GM12878 (cell line): Measurements from ENCODE around the gene C19orf81. TPM values are rescaled to one million over a fixed set of nuclear protein-coding genes. Genes with fewer than 3 reads are reported as not detected.

Source experiments
- ATAC-seq: fragments of 200-7000 bp; cut with Tn5 transposase; 3 replicates; pipeline ENCODE4 v1.9.1; 2020; ENCODE audit warnings: mild to moderate bottlenecking, moderate library complexity
- BruUV-seq: library from RNA; stranded (reverse); fragments of 400-500 nt; replicated peaks from 2 replicates; lab custom pipeline; 2021; lab: Mats Ljungman, UMichigan
- CTCF ChIA-PET: fragments of 300-600 bp; sonication (Branson Sonifier 250); formaldehyde crosslinking; extraction: SDS; loops from one replicate; lab custom pipeline; 2021; ENCODE audit warnings: inconsistent platforms; lab: Yijun Ruan, JAX
- POLR2A ChIA-PET: fragments of 350-600 bp; formaldehyde crosslinking; extraction: SDS; loops from one replicate; lab custom pipeline; 2021; ENCODE audit warnings: inconsistent platforms; lab: Charles Lee
- RAD21 ChIA-PET: fragments of 300-600 bp; sonication (Branson Sonifier 250); formaldehyde crosslinking; loops from one replicate; lab custom pipeline; 2023; ENCODE audit warnings: antibody characterized with exemption; ENCODE audit not compliant: unreplicated experiment; lab: Charles Lee
- SMC1A ChIA-PET: fragments of 300-600 bp; sonication (Branson Sonifier 250); formaldehyde crosslinking; loops from one replicate; lab custom pipeline; 2023; ENCODE audit not compliant: unreplicated experiment, uncharacterized antibody; lab: Charles Lee
- DNase-seq: peaks from one replicate; pipeline ENCODE4 v3.0.0-alpha.2; 2011; ENCODE audit warnings: low read depth, low spot score
- FAIRE-seq: peaks from 3 replicates; lab custom pipeline; 2011; peaks lifted over from hg19 to GRCh38; lab: Jason Lieb, UNC
- H2AFZ ChIP-seq: 2 replicates; pipeline ENCODE4 v1.6.0; 2011; ENCODE audit warnings: low read depth, low read length, control low read depth; ENCODE audit not compliant: control insufficient read depth
- H3K27ac ChIP-seq: 2 replicates; pipeline ENCODE4 v1.5.1; 2011; ENCODE audit warnings: control low read depth; ENCODE audit not compliant: control insufficient read depth, insufficient read depth
- H3K27me3 ChIP-seq, 2 experiments: replicated peaks in 1 of 2; 2 replicates each; pipeline versions ENCODE4 v1.6.0 to v1.6.1; 2011; ENCODE audit warnings: low read length in 1 of 2; ENCODE audit not compliant: control insufficient read depth in 2 of 2, insufficient read depth in 2 of 2
- H3K36me3 ChIP-seq, 2 experiments: 2 replicates each; pipeline ENCODE4 v1.5.1; 2011; ENCODE audit warnings: low read length in 1 of 2; ENCODE audit not compliant: control insufficient read depth in 2 of 2, insufficient read depth in 2 of 2
- H3K4me1 ChIP-seq: 2 replicates; pipeline ENCODE4 v1.6.1; 2011; ENCODE audit warnings: mild to moderate bottlenecking, low read length, moderate library complexity, mixed read lengths; ENCODE audit not compliant: control insufficient read depth, insufficient read depth
- H3K4me2 ChIP-seq: 2 replicates; pipeline ENCODE4 v1.6.0; 2011; ENCODE audit warnings: control low read depth; ENCODE audit not compliant: control insufficient read depth, insufficient read depth
- H3K4me3 ChIP-seq: fragments of 200-600 bp; sonication (generic); 2 replicates; pipeline ENCODE4 v1.5.1; 2016
- H3K79me2 ChIP-seq: 2 replicates; pipeline ENCODE4 v1.6.0; 2011; ENCODE audit warnings: low read length; ENCODE audit not compliant: control insufficient read depth, insufficient read depth
- H3K9ac ChIP-seq: 2 replicates; pipeline ENCODE4 v1.8.0; 2011; ENCODE audit warnings: low read length, control low read depth, mixed read lengths; ENCODE audit not compliant: control insufficient read depth, insufficient read depth
- H3K9me3 ChIP-seq: replicated peaks from 3 replicates; pipeline ENCODE4 v1.5.1; 2011; ENCODE audit warnings: mild to moderate bottlenecking, low read length; ENCODE audit not compliant: control insufficient read depth, insufficient read depth
- H4K20me1 ChIP-seq: 2 replicates; pipeline ENCODE4 v1.6.0; 2011; ENCODE audit not compliant: control insufficient read depth, insufficient read depth
- BMI1 ChIP-seq: fragments of 450-650 bp; IDR thresholded peaks from 2 replicates; pipeline ENCODE4 v1.6.1; 2016; ENCODE audit warnings: mild to moderate bottlenecking, moderate library complexity, borderline replicate concordance
- CHD4 ChIP-seq: fragments of 200-600 bp; sonication (generic); IDR thresholded peaks from 2 replicates; pipeline ENCODE4 v1.6.1; 2016; ENCODE audit warnings: mild to moderate bottlenecking
- EP300 ChIP-seq, 2 experiments: fragments of 150-350 bp in 1 of 2; IDR thresholded peaks; 2 replicates each; pipeline ENCODE4 v1.6.1; 2011 to 2012; ENCODE audit warnings: low read depth in 2 of 2, low read length in 2 of 2, borderline replicate concordance in 1 of 2, improper control_type of control experiment in 1 of 2, inconsistent platforms in 1 of 2; ENCODE audit not compliant: control insufficient read depth in 1 of 2
- ESRRA ChIP-seq: IDR thresholded peaks from 2 replicates; pipeline ENCODE4 v1.6.1; 2012; ENCODE audit warnings: mild to moderate bottlenecking, low read length, improper control_type of control experiment
- LARP7 ChIP-seq: fragments of 450-650 bp; IDR thresholded peaks from 2 replicates; pipeline ENCODE4 v1.6.1; 2017; ENCODE audit warnings: mild to moderate bottlenecking
- MTA3 ChIP-seq: IDR thresholded peaks from 2 replicates; pipeline ENCODE4 v1.6.1; 2012; ENCODE audit warnings: low read length, inconsistent platforms, borderline replicate concordance
- MYB ChIP-seq: fragments of 150-350 bp; IDR thresholded peaks from 2 replicates; pipeline ENCODE4 v1.6.1; 2014; ENCODE audit warnings: mild to moderate bottlenecking, low read depth, low read length, borderline replicate concordance
- NBN ChIP-seq: fragments of 450-650 bp; IDR thresholded peaks from 2 replicates; pipeline ENCODE4 v1.6.1; 2016
- NFIC ChIP-seq: IDR thresholded peaks from 2 replicates; pipeline ENCODE4 v1.6.1; 2012; ENCODE audit warnings: low read depth, mild to moderate bottlenecking, inconsistent platforms, low read length, moderate library complexity
- NFXL1 ChIP-seq: fragments of 450-650 bp; IDR thresholded peaks from 2 replicates; pipeline ENCODE4 v1.6.1; 2017; ENCODE audit warnings: antibody characterized with exemption, mild to moderate bottlenecking, borderline replicate concordance
- NFYA ChIP-seq: IDR thresholded peaks from 2 replicates; pipeline ENCODE4 v1.6.1; 2011; ENCODE audit warnings: low read depth, mild to moderate bottlenecking, low read length, improper control_type of control experiment, borderline replicate concordance
- POLR2A ChIP-seq: IDR thresholded peaks from 2 replicates; pipeline ENCODE4 v1.6.1; 2011; ENCODE audit warnings: low read depth, mild to moderate bottlenecking, low read length
- RB1 ChIP-seq: fragments of 450-650 bp; formaldehyde crosslinking; IDR thresholded peaks from 2 replicates; pipeline ENCODE4 v1.6.1; 2017; ENCODE audit warnings: mild to moderate bottlenecking, borderline replicate concordance
- SUPT20H ChIP-seq: IDR thresholded peaks from 2 replicates; pipeline ENCODE4 v1.6.1; 2011; ENCODE audit warnings: low read depth, mild to moderate bottlenecking, low read length, moderate library complexity, borderline replicate concordance; ENCODE audit not compliant: control insufficient read depth
- WGBS: methylation state at CpG from one replicate; pipeline ENCODE4 v1.1.6; 2016; ENCODE audit warnings: low lambda C conversion rate; ENCODE audit not compliant: insufficient replicate concordance, insufficient coverage; ENCODE audit errors: missing lambda C conversion rate; 5-methylcytosine and 5-hydroxymethylcytosine counted together
- in situ Hi-C: fragments of 300-500 bp; cut with MboI; formaldehyde crosslinking; loops from 9 replicates; pipeline ENCODE4 v1.14.3; 2018; ENCODE audit warnings: mixed read lengths
- intact Hi-C: fragments of 100-400 bp; cut with micrococcal nuclease; formaldehyde crosslinking; loops from one replicate; pipeline ENCODE4 v1.14.2; 2022; ENCODE audit not compliant: unreplicated experiment
- polyA plus RNA-seq, 11 experiments: library from polyadenylated mRNA; depleted of rRNA in 4 of 11; unstranded in 6 of 11; stranded (reverse) in 5 of 11; fragments of >200 nt; fragmentation: Nextera tagmentation in 4 of 11; fragmentation: Illumina TruSeq in 1 of 11; extraction: Ambion mirVana in 4 of 11; extraction: Trizol in 1 of 11; gene quantifications; 1 replicate in 1 of 11; 2 replicates in 10 of 11; pipeline versions ENCODE4 v1.2.1 to v1.2.3, GENCODE V29; 2011 to 2016; ENCODE audit warnings: inconsistent platforms in 2 of 11, missing spikeins in 2 of 11, low read depth in 1 of 11
- total RNA-seq, 4 experiments: library from RNA; depleted of rRNA in 3 of 4; stranded (reverse); fragments of >200 nt in 3 of 4; fragmentation: Illumina TruSeq in 1 of 4; extraction: Trizol in 1 of 4; gene quantifications; 2 replicates each; pipeline versions ENCODE4 v1.2.1 to v1.2.3, GENCODE V29; 2013 to 2021
- TF ChIP-seq, protein P1 (sequence below): IDR thresholded peaks from 2 replicates; pipeline ENCODE4 v1.6.1; 2011; ENCODE audit warnings: borderline replicate concordance, low read depth, mild to moderate bottlenecking, moderate library complexity, mixed read lengths, low read length; ENCODE audit not compliant: insufficient read depth; ENCODE audit errors: extremely low read length

The C19orf81 gene
- total and polyA plus RNA-seq, 10 of the 15 experiments (the other 5 are each of a cell fraction or from before 2014, with no cell fraction given) = 0.69 TPM; not detected in 9

DNA sequence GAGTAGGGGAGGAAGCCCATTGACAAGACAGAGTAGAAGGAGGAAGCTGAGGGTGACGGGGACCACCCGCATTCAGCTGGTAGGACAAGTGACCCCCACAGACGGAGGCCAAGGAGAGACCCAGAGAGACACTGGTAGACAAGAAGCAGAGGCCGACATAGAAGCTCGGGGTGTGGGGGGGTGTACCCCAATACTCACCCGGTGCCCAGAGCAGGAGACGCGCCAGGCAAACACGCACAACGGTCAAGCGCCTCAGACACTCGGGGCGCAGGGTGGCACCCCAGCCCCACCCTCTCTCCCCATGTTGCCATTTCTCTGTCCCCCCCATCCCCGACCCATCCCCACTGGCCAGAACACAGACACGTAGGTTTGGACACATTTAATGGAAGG is 46.8 kb downstream of the C19orf81 start:
- ChIA-PET POLR2A (no interaction called here), RAD21 (no interaction called here), CTCF (no interaction called here), SMC1A (no interaction called here)
- in situ Hi-C loops = no loop called here
- H3K9me3 ChIP-seq = no peaks in the 10 kb centered on the region
- H3K79me2 ChIP-seq = no peaks in the 10 kb centered on the region
- intact Hi-C loops = no loop called here
- 60% methylated on average over 15 of the region's 15 CpGs for WGBS
- H3K27me3 ChIP-seq = no peaks in the 10 kb centered on the region; a peak in 1 of 4 replicates
- no peak overlapping the region for H3K4me3 ChIP-seq
- FAIRE-seq = no peak
- no peaks in the 10 kb centered on the region; the same call in 1 of the 2 replicates for H4K20me1 ChIP-seq
- H3K36me3 ChIP-seq = no peaks in the 10 kb centered on the region
- DNase-seq = no peak
- no peak overlapping the region for H3K9ac ChIP-seq
- no peak overlapping the region for H3K27ac ChIP-seq
- no peak for TF ChIP-seq EP300 (IDR thresholded peaks at IDR 0.05; ENCODE audit: borderline replicate concordance in 1 of 2, control insufficient read depth in 1 of 2, low read depth in 2 of 2, low read length in 2 of 2)
- no peak for TF ChIP-seq NBN
- TF ChIP-seq BMI1 = no peak
- no peak for TF ChIP-seq NFIC
- TF ChIP-seq NFYA = no peak
- TF ChIP-seq, protein P1, sequence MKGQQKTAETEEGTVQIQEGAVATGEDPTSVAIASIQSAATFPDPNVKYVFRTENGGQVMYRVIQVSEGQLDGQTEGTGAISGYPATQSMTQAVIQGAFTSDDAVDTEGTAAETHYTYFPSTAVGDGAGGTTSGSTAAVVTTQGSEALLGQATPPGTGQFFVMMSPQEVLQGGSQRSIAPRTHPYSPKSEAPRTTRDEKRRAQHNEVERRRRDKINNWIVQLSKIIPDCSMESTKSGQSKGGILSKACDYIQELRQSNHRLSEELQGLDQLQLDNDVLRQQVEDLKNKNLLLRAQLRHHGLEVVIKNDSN = no peak
- TF ChIP-seq LARP7 = no peak
- no peak for TF ChIP-seq POLR2A
- no peak for TF ChIP-seq NFXL1
- TF ChIP-seq RB1 = no peak
- TF ChIP-seq ESRRA = no peak
- TF ChIP-seq MTA3 = no peak
- TF ChIP-seq SUPT20H = no peak
- TF ChIP-seq MYB = no peak
- TF ChIP-seq CHD4 = no peak
- no peak overlapping the region for H2AFZ ChIP-seq
- no peaks in the 10 kb centered on the region for H3K4me1 ChIP-seq
- no peak for ATAC-seq
- no peak overlapping the region for H3K4me2 ChIP-seq
- no TSS peak for BruUV-seq
